Hepatocyte (in vitro differentiated cells): ENCODE measurements around the gene RASA3.

Experiments used
- CTCF ChIP-seq: fragments of 200-600 bp; sonication (generic); IDR thresholded peaks from 2 replicates; pipeline ENCODE4 v1.5.1; 2016; ENCODE audit warnings: antibody characterized with exemption, mild to moderate bottlenecking; ENCODE audit not compliant: poor library complexity
- EZH2 ChIP-seq: fragments of 200-600 bp; sonication (generic); IDR thresholded peaks from 2 replicates; pipeline ENCODE4 v1.6.1; 2016; ENCODE audit warnings: antibody characterized with exemption, mild to moderate bottlenecking, borderline replicate concordance
- EZH2phosphoT487 ChIP-seq: fragments of 200-600 bp; sonication (generic); IDR thresholded peaks from one replicate; pipeline ENCODE4 v1.6.1; 2018; ENCODE audit warnings: antibody characterized with exemption, mild to moderate bottlenecking, low read depth, moderate library complexity; ENCODE audit not compliant: unreplicated experiment, severe bottlenecking

DNA sequence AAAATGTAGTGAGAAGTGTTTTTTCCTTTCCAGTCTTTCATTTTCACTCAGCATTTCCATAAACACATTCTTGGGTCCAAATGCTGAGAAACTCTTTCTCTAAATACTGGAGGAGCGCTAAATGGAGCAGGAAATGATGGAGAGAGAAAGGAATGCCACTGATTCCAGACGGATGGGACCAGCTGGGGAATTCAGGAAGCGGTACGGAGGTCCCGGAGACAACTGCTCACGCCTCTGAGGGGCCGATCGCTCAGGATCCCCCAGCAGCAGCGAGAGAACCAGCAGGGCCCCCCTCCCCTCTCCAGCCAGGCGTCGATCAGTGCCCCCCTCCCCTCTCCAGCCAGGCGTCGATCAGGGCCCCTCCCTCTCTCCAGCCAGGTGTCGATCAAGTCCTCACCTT lies 13.2 kb downstream of the RASA3 start:
- TF ChIP-seq CTCF (no peak), EZH2 (no peak), EZH2phosphoT487 (no peak)
